CD4-positive, alpha-beta T cell treated with Interleukin-15 for 1 hour (primary cell): ENCODE results near the gene TMCC2.
A peak's percentile ranks its signal among the peaks of the same experiment; 100 is the strongest.
"Not testable (repeated sequence)": the region's sequence is repeated elsewhere in the genome, so short reads cannot be mapped to it uniquely, and the experiment has no call there.

ENCODE experiments used
- DNase-seq: peaks from one replicate; pipeline ENCODE4 v3.0.0-alpha.2; 2020

The TMCC2 gene

DNA sequence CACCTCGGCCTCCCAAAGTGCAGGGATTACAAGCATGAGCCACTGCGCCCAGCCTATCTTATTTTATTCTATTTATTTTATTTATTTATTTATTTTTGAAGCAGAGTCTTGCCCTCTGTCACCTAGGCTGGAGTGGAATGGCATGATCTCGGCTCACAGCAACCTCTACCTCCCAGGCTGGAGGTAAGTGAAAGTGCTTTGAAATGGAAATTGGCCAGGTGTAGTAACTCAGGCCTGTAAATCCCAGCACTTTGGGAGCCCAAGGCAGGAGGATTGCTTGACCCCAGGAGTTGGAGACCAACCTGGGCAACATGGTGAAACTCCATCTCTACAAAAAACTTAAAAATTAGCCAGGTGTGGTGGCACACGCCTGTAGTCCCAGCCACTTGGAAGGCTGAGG lies 11.2 kb upstream of the TMCC2 start:
- DNase-seq, result no peak

GRCh38 chr1:205217418-205217817 lies 10.3 kb upstream of the TMCC2 start:
- no peak for DNase-seq

DNA sequence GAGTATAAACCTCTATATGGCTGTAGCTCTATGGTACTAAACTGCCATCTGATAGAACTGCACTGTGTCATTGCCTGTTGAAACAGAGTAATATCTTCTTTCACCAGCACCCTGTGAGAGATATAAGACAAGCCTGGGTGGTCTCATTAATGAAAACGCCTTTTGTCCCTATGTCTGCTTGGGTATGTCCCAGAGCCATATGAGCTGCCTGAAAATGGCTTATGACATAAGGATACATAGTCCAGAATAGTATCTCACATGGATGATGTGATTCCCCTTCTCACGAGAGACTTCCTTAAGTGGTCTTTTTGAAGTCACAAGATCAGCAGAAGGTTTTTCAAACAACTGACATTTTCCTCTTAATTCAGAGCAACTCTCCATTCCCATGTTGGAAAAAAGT lies 7.3 kb upstream of the TMCC2 start:
- no peak for DNase-seq

GRCh38 chr1:205224736-205225135 lies 3.0 kb upstream of the TMCC2 start:
- no peak for DNase-seq

DNA sequence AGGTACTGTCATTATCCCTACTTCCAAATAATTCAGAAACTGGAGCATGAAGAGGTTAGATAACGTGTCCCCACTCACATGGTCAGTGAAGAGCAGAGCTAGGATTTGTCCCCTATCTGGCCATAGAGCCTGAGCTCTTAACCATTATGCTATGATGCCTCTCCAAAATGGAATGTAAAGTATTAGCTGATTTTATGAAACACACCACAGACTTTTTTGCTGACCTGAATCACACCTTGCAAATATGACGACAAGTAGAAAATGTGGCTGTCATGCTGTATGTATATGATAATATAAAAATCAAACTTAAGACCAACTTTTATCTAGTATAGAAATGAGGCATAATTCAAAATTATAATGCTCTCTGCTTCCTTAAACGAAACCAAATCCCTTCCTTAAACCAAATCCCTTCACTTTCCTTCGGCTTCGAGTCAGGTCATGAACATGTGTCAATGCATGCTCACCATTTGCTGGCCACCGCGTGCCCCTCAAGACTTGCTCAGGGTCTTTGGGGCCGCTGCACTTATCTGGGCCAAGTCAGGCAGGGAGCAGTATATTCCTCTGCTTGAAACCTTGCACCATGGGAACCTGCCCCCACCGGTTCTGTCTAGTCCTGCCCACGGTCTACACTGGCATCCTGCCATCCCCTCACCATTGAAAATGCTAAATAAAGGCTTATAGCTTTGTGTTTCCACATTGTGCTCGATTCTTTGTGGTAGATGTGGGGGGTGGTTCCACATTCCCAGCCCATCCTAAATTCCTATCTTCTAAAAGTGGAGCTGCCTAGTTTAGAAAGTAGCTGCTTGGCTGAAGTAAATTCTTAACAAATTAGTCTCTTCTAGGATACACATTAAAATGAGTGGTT lies 1.6 kb upstream of the TMCC2 start:
- no peak for DNase-seq

DNA sequence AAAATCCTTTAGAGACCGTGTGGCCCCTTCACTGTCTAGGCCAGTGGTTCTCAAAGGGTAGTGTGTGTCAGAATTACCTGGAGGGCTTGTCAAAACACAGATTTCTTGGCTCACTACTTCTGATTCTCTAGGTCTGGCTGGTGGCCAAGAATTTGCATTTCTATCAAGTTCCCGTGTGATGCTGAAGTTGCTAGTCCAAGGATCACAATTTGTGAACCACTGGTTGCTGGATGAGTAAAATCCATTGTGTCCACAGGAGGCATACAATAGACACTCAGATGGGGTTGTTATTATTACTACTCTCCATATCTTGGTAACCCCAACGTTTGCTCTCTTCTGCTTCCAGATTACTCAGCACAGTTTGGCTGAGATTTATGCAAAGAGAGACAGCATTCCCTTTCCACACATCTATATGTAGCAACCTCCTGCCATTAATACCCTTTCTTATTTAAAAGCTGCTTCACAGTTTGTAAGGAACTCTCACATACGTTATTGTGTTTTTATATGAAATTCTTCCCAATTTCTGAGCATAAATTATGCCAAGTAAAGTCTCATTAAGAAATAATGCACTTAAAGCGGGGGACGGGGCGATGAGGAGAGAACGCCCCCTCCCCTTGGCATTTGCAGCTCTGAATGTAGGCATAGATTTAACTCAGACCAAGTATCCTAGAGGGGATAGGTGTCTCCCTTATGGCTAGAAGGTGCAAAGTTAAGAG lies 720 bp upstream of the TMCC2 start:
- DNase-seq, result no peak

GRCh38 chr1:205228093-205228521 lies 361 bp downstream of the TMCC2 start:
- DNase-seq, result no peak

GRCh38 chr1:205229399-205229871 lies 1.7 kb downstream of the TMCC2 start:
- peak; percentile 74 for DNase-seq

GRCh38 chr1:205229916-205230700 lies 2.4 kb downstream of the TMCC2 start:
- no peak for DNase-seq

- no peak for DNase-seq
These were observed 3.2 kb downstream of the TMCC2 start for GRCh38 chr1:205230982-205231381.

DNA sequence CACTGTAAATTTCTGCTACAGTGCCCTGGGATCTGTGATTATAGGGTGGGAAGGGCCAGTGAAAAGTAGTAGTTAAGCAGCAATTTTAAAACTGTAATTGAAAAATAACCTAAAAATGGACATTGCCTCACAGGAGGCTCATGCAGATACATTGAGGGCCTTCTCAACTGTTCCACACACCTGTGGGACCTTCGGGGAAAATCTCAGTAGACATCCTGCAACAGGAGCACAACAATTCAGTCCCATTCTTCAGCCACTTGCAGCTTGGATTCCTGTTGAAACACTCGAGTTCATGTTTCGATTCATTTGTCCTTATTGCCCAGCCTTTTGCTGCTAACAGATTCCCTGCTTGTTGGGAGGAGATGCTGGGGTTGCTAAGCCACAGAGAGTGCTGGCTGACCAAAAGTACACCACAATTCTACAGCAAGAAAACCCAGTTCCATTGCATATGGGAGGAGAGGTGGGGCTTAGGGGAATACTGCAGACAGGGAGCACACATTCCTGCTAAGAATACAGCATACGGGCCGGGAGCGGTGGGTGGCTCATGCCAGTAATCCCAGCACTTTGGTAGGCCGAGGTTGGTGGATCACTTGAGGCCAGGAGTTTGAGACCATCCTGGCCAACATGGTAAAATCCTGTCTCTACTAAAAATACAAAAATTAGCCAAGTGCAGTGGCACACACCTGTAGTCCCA lies 4.5 kb downstream of the TMCC2 start:
- DNase-seq, result no peak

- DNase-seq, result no peak
These were observed 5.2 kb downstream of the TMCC2 start for GRCh38 chr1:205232945-205233397.

DNA sequence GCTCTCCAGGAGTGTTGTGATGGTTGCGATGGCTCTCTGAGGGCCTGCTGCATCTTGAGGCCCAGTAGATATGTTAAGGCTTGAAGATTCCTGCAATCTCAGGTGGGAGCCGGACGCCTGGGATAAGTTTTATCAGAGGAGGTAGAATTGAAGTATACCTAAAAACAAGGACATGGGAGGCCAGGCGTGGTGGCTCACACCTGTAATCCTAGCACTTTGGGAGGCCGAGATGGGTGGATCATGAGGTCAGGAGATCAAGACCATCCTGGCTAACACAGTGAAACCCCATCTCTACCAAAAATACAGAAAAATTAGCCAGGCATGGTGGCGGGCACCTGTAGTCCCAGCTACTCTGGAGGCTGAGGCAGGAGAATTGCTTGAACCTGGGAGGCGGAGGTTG lies 6.2 kb downstream of the TMCC2 start:
- not testable (repeated sequence) for DNase-seq

GRCh38 chr1:205235951-205236350 lies 8.2 kb downstream of the TMCC2 start:
- DNase-seq, result no peak

DNA sequence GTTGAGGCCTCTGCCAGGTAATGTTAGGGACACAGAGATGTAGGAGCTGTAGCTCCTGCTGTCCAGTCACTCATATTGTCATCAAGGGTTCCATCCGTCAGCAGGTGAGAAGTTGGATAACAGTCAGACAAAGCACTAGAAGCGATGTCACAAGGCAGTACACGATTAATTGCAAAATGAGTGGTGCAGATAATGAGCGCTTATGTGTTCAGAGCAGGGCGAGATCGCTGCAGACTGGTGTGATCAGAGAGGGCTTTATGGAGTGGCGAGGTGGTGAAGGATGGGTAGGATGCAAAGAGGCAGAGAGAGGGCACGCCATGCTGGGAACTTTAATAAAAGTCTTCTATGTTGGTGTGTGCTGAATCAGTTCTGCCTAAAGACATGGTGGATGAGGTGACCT lies 8.8 kb downstream of the TMCC2 start:
- no peak for DNase-seq

DNA sequence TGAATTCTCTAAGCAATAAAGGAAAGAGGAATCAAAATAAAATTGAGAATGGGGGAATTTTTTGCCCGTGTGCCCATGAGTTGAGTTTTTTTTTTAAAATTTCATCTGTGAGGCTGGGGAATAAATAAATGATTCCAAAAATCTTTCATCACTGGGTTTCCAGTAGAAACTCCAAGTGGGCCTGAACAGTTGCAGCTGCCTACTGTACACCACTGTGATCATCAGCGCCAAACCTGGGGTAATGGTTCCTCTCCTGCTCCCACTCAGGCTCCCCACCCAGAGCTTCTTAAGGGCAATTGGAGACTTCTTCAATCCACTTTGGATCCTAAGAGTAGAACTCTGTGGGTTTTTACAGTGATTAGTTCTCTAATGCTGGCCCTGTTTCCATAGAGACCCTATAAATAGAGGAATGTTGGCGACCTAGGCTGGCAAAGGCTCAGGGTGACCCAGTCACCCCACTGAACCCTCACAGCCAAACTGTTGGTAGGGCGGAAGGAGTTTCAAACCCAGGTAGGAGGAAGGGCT lies 9.3 kb downstream of the TMCC2 start:
- DNase-seq, result no peak

DNA sequence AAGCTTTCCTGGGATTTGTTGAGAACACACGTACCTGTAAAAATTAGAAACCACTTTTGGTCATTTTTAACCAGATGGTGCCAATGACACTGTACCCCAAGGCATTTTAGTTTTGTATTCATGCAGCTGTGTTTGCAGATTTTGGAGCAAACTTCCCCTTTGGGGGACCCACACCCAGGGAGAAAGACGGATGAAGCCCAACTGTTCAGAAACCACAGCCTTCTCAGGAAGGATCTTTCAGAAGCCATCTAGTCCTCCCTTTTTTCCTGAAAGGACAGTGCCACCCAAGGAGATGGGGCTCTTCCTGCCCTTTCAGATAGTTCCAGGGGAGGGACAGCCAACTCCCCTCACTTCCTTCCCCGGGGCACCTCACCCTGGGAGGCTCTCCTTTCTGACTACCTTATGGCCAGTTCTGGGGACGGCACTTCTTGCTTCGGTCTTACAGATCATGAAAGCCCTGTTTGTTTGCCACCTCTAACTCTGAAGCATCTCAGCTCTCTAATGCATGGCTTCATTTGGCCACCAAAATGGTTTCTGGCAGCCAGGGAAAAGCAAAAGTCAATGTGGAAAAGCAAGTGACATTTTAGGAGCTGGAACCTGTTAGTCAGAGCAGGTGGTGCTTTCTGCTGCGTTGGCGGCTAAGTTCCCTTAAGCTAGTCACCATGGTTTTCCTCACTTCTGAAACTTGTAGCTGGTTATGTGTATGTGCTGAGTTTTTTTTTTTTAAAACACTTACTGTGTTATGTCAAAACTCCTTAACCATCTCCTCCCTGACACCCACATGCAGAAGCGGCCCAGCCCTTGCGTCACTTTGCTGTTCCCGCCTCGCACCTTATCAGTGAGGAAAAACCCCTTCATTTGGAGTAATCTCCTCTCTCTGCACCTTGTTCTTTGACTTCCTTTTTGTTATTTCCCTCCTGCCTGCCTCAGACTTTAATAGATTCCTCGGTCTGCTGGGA lies 10.1 kb downstream of the TMCC2 start:
- DNase-seq, result no peak

GRCh38 chr1:205239078-205239477 lies 11.3 kb downstream of the TMCC2 start:
- DNase-seq, result no peak

DNA sequence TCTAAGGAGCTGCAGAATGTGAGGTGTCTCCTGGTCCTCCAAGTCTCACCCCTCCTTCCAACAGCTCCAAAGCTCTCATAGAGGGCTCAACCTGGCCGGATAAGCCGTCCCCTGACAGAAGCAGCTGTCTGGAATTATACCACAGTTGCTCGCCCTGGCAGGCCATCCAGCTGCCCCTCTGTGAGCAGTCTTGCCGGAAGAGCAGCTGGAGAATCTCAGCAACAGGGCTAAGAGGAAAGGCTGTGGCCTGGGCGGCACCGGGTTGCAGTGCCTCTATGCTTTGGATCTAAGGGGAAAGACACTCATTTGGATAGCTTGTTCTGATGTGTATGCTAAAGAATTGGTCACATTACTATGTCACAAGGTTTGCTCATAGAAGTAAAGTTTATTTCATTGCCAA lies 12.4 kb downstream of the TMCC2 start:
- DNase-seq, result no peak

GRCh38 chr1:205240569-205240968 lies 12.8 kb downstream of the TMCC2 start:
- DNase-seq, result no peak

DNA sequence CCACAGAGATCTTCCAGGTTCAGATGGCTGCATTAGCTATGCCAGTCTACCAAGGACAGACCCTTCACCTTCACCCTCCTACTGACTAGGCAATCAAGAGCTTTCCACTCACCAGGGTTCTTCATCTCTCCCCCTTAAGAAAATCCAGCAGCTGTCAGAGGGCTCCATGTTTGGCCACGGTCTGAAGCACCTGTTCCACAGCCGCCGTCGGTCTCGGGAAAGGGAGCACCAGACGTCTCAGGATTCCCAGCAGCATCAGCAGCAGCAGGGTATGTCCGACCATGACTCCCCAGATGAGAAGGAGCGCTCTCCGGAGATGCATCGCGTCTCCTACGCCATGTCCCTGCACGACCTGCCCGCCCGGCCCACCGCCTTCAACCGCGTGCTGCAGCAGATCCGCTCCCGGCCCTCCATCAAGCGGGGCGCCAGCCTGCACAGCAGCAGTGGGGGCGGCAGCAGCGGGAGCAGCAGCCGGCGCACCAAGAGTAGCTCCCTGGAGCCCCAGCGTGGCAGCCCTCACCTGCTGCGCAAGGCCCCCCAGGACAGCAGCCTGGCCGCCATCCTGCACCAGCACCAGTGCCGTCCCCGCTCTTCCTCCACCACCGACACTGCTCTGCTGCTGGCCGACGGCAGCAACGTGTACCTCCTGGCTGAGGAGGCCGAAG lies 13.8 kb downstream of the TMCC2 start:
- DNase-seq, result no peak
